KOPT-K1 (cell line): ENCODE data around the gene BCKDHB.

Experiments
- H3K27ac ChIP-seq: fragments of 200-600 bp; sonication (generic); 2 replicates; pipeline ENCODE4 v1.5.1; 2016; ENCODE audit warnings: antibody characterized with exemption, mild to moderate bottlenecking, low read depth, low read length; ENCODE audit not compliant: poor library complexity, severe bottlenecking
- H3K36me3 ChIP-seq: fragments of 200-600 bp; sonication (generic); 2 replicates; pipeline ENCODE4 v1.5.1; 2017; ENCODE audit warnings: antibody characterized with exemption, mild to moderate bottlenecking, low read length, moderate library complexity; ENCODE audit not compliant: insufficient read depth
- H3K9me3 ChIP-seq: fragments of 200-600 bp; sonication (generic); 2 replicates; pipeline ENCODE4 v1.5.1; 2017; ENCODE audit warnings: antibody characterized with exemption, low read length, mild to moderate bottlenecking; ENCODE audit not compliant: insufficient read depth, poor library complexity, severe bottlenecking

The BCKDHB gene

GRCh38 chr6:80331974-80332373 lies 225.5 kb downstream of the BCKDHB start:
- no peak overlapping the region for H3K27ac ChIP-seq
- no peaks in the 10 kb centered on the region for H3K36me3 ChIP-seq
- no peaks in the 10 kb centered on the region for H3K9me3 ChIP-seq

GRCh38 chr6:80333342-80333741 lies 226.9 kb downstream of the BCKDHB start:
- no peaks in the 10 kb centered on the region for H3K36me3 ChIP-seq
- H3K27ac ChIP-seq: no peak overlapping the region
- H3K9me3 ChIP-seq: no peaks in the 10 kb centered on the region

- no peaks in the 10 kb centered on the region for H3K9me3 ChIP-seq
- no peak overlapping the region for H3K27ac ChIP-seq
- H3K36me3 ChIP-seq: no peaks in the 10 kb centered on the region
Observed at GRCh38 chr6:80335121-80335531, 228.7 kb downstream of the BCKDHB start.

GRCh38 chr6:80336911-80337310 lies 230.4 kb downstream of the BCKDHB start:
- no peak overlapping the region for H3K27ac ChIP-seq
- no peaks in the 10 kb centered on the region for H3K36me3 ChIP-seq
- H3K9me3 ChIP-seq: no peaks in the 10 kb centered on the region

GRCh38 chr6:80338201-80338836 lies 231.8 kb downstream of the BCKDHB start:
- Histone ChIP-seq H3K36me3 (no peaks in the 10 kb centered on the region), H3K9me3 (no peaks in the 10 kb centered on the region), H3K27ac (no peak overlapping the region)

- Histone ChIP-seq H3K27ac (no peak overlapping the region), H3K9me3 (no peaks in the 10 kb centered on the region), H3K36me3 (no peaks in the 10 kb centered on the region)
Observed at GRCh38 chr6:80339421-80339820, 232.9 kb downstream of the BCKDHB start.

- H3K27ac ChIP-seq: no peak overlapping the region
- no peaks in the 10 kb centered on the region for H3K9me3 ChIP-seq
Observed at GRCh38 chr6:80340280-80340679, 233.8 kb downstream of the BCKDHB start.

GRCh38 chr6:80340686-80341085 lies 234.2 kb downstream of the BCKDHB start:
- Histone ChIP-seq H3K36me3 (no peaks in the 10 kb centered on the region), H3K27ac (no peak overlapping the region), H3K9me3 (no peaks in the 10 kb centered on the region)

More at GRCh38 chr6:80340280-80340679, 233.8 kb downstream of the BCKDHB start:
- H3K36me3 ChIP-seq: no peaks in the 10 kb centered on the region

GRCh38 chr6:80341330-80341729 lies 234.9 kb downstream of the BCKDHB start:
- no peaks in the 10 kb centered on the region for H3K9me3 ChIP-seq
- H3K27ac ChIP-seq: no peak overlapping the region
- no peaks in the 10 kb centered on the region for H3K36me3 ChIP-seq

GRCh38 chr6:80343511-80343910 lies 237.0 kb downstream of the BCKDHB start:
- Histone ChIP-seq H3K27ac (no peak overlapping the region), H3K9me3 (no peaks in the 10 kb centered on the region), H3K36me3 (no peaks in the 10 kb centered on the region)

GRCh38 chr6:80347101-80347500 lies 240.6 kb downstream of the BCKDHB start:
- no peaks in the 10 kb centered on the region for H3K9me3 ChIP-seq
- H3K36me3 ChIP-seq: no peaks in the 10 kb centered on the region
- H3K27ac ChIP-seq: no peak overlapping the region

- Histone ChIP-seq H3K9me3 (no peaks in the 10 kb centered on the region), H3K36me3 (no peaks in the 10 kb centered on the region), H3K27ac (no peak overlapping the region)
Observed at GRCh38 chr6:80348263-80348662, 241.8 kb downstream of the BCKDHB start.

GRCh38 chr6:80356000-80356399 lies 249.5 kb downstream of the BCKDHB start:
- Histone ChIP-seq H3K27ac (no peak overlapping the region), H3K36me3 (no peaks in the 10 kb centered on the region), H3K9me3 (no peaks in the 10 kb centered on the region)

- no peak overlapping the region for H3K27ac ChIP-seq
- no peaks in the 10 kb centered on the region for H3K36me3 ChIP-seq
Observed at GRCh38 chr6:80356545-80356944, 250.1 kb downstream of the BCKDHB start.

GRCh38 chr6:80357081-80357480 lies 250.6 kb downstream of the BCKDHB start:
- H3K36me3 ChIP-seq: no peaks in the 10 kb centered on the region
- no peaks in the 10 kb centered on the region for H3K9me3 ChIP-seq

More at GRCh38 chr6:80356545-80356944, 250.1 kb downstream of the BCKDHB start:
- H3K9me3 ChIP-seq: no peaks in the 10 kb centered on the region

GRCh38 chr6:80357674-80358073 lies 251.2 kb downstream of the BCKDHB start:
- Histone ChIP-seq H3K27ac (no peak overlapping the region), H3K9me3 (no peaks in the 10 kb centered on the region), H3K36me3 (no peaks in the 10 kb centered on the region)

More at GRCh38 chr6:80357081-80357480, 250.6 kb downstream of the BCKDHB start:
- no peak overlapping the region for H3K27ac ChIP-seq
